HuH-7 (cell line): ENCODE data around the gene CD48.
"Not testable (repeated sequence)": the region's sequence is repeated elsewhere in the genome, so short reads cannot be mapped to it uniquely, and the experiment has no call there.

ENCODE experiments used
- DNase-seq: peaks from one replicate; pipeline ENCODE4 v3.0.0; 2011; ENCODE audit warnings: low spot score

Gene CD48

GRCh38 chr1:160713161-160713560, 1.5 kb upstream of the CD48 start:
- DNase-seq = no peak

- DNase-seq = not testable (repeated sequence)
Measured at GRCh38 chr1:160712525-160713080, 981 bp upstream of the CD48 start.

GRCh38 chr1:160711276-160711601, 383 bp downstream of the CD48 start:
- no peak for DNase-seq

DNA sequence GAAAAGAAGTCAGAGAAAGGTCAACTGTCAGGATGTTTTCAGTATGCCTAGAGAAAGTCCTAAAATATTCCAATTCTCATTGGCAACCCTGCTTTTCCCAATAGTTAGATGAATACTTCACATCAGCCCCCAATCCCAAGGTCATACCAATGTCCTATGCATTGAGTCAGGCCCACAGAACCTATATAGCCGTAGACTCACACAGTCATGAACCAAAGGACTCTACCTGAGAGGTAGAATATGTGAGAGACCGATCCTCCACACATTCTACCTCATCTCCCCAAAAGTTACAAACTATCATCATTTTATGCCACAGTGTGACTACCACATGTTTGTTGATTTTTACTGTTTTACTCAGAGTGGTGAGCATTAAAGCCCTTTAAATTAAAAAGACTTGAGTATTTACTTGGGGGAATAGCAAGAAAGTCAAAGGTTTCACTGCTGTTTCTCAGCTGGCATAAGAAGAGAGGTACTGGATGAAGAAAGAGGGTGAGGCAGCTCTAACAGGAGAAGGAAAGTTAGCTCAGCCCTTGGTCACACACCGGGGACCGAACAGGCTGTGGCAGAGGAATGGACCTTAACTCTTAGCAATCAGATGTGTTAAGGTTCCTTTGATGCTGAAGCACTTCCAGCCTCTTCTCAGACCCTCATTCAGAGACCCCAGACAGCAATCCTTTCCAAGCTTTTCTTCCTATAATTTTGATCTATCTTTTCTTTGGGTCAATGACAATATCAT, 937 bp downstream of the CD48 start:
- DNase-seq = no peak

DNA sequence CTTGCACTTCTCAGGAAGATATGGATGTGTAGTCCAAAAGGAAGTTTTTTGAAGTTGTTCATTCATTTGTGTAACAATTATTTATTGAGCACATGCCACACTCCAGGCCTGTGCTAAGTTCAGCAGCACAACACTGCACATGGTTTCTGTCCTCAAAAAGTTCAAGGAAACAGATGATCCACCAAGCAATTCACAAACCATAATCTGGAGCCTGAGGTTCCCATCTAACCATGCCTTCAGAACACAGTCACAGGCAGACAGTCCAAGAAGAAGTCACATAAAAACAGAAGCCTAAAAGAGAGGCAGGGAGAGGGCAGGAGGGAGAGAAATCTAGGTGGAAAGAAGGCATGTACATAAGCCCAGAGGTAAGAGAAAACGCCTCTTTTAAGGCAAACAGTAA, 1.9 kb downstream of the CD48 start:
- DNase-seq = no peak

GRCh38 chr1:160708801-160709200, 2.8 kb downstream of the CD48 start:
- no peak for DNase-seq

- DNase-seq = no peak
Measured at GRCh38 chr1:160708118-160708517, 3.5 kb downstream of the CD48 start.

DNA sequence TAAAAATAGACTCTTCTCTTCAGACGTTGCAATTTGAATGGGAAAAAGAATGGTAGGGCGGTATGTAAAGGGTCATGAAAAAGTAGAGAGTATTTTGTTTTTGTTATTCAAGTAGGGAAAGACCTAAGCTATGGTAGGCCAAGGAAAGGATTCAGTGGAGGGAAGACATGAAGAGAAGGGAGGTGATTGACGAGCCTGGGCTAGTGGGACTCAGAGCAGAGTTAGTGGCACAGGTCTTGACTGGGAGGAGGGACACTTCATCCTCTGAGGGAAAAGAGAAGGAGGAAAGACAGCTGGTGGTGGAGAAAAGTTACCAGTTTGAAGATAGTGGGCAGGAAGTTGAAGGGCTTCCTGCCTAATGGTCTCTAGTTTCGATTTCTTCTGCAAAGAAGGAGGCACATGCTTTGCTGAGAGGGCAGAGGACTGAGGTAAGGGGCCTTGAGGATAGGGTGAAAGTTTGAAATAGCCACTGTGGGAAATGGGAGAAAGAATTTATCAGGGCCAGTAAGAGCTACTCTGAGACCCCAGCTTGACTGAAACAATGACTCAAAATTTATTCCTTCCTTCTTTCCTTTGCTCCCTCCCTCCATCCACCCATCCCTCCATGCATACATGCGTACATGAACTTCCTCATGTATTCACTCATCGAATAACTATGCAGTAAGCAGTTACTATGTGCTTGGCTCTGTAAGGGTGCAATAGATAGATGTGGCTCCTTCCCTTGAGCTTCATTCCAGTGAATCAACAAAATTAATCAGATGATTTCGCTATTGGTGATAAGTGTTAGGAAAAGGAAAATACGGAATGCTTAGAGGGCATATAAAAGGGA, 4.2 kb downstream of the CD48 start:
- DNase-seq = no peak

GRCh38 chr1:160706526-160707235, 4.9 kb downstream of the CD48 start:
- DNase-seq = no peak

- no peak for DNase-seq
Measured at GRCh38 chr1:160705742-160706141, 5.9 kb downstream of the CD48 start.

DNA sequence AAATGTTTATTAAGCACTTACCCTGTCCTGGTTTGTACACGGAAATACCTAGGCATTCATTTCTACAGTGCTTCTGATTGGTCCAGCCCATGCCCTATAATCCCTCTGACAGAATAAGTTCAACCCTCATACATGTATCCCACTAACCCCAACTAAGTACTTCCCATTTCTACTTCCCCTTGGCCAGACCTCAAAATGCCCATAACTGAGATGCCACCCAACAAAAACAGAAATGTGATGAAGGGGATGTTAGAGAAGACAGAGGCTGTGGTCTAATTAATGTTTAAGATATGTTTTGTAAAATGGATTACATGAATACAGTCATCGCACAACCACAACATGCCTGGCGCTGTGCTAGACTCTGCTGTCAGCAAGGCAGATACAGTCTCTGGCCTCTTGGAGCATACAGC, 6.4 kb downstream of the CD48 start:
- DNase-seq = not testable (repeated sequence)

DNA sequence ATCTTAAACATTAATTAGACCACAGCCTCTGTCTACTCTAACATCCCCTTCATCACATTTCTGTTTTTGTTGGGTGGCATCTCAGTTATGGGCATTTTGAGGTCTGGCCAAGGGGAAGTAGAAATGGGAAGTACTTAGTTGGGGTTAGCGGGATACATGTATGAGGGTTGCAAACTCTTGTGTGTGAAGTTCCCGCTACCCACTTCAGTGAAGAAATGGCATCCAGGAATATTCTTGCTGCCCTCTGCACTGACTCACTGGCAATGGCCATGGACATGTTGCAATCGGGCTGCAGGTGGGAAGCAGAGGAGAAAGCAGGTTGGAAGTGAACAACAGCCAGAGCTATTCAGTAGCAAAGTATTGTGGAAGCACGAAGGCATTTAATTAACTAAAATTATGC, 7.4 kb downstream of the CD48 start:
- no peak for DNase-seq

DNA sequence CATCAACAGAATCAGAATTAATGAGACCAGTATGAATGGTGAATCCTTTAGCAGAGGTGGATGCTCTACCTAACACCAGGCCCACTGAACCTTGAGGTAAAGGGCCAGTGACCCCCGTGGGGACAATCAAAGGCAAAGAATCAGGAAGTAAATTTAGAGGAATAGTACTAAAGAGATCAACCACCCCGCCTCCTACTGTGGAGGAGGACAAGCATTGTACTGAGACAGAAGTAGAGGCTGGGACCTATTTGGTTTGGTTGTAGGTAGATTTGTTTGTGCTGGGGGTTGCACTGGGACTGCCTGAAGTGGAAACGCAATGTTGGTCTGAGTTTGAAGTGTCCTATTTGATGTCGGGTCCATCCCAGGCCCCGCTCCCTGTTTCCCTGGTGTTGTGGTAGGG, 9.5 kb downstream of the CD48 start:
- DNase-seq = no peak

GRCh38 chr1:160692390-160692789, 19.2 kb downstream of the CD48 start:
- DNase-seq = not testable (repeated sequence)

- no peak for DNase-seq
Measured at GRCh38 chr1:160685266-160685665, 26.4 kb downstream of the CD48 start.

DNA sequence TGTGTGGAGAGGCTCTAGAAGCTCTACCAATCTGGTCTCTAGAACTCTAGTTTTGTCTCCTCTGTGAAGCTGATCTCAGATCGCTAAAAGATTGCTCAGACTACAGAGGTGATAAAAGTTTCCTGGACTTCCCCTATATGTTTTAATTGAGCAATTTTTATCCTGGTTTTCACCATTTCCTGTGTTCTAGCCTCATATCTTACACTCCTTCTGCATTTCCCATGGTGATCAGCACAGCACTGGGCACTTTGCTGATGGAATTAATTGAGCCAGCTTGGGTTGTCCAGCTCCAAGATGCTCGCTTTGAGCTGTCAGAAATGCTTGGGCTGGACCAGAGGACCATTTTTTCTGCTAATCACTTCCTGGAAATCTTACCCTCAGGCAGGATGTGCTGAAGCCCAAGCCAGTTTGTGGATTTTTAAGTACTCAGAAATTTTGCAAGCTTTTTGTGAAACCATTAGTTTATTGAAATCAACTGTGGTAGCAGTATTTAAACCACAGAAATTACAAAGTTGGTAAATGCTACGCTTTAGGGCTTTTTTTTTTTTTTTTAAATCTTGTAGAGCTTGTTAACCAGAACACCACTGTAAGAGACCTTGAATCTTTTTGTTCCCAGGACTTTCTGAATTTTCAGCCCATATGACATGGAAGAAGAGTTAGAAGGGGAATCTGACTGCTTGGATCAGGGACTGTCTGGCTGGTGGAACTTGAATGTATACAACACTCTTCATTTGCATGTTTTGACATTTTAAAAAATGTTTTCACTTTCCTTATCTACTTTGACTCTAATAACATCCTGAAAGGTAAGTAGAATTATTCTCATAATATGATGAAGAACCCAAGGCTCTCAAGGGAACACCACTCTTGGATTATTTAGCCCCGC, 28.4 kb downstream of the CD48 start:
- DNase-seq = no peak

- no peak for DNase-seq
Measured at GRCh38 chr1:160681891-160682140, 29.8 kb downstream of the CD48 start.

DNA sequence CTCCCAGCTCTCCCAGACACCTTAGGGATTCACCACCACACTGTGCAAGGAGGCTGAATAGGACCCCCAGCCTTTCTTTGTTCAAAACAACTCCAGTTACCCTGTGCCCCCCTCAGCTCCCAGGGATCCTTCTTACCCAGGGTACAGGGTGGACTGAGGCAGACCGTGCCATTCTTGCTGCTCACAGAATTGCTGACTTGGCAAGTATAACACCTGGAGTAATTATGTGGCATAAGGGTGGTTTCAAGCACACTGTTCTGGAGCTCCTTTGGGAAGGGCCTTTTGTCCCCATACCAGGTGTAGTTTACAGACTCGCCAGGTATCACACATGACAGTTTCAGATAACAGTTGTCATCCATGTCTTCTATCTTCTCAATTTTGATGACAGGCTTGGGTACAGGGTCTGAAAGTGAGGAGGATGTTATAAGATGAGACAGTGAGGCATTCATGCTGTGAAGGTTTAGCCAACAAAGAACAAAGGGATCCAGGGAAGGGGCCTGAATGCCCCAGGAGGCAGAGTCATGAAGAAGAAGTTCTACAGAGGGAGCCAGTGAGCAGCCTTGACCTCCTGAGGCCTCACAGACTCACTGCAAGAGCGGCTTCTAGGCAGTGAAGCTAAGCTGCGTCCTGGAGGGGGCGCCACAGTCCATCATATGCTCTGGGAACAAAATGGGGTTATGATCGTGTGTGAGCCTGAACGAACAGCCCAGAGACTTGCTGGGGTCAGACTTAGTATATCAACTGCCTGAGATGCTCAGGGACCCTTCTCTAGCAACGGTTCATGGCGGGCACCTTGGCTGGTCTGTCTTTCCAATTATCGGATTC, 30.3 kb downstream of the CD48 start:
- peak; percentile 48 for DNase-seq

DNA sequence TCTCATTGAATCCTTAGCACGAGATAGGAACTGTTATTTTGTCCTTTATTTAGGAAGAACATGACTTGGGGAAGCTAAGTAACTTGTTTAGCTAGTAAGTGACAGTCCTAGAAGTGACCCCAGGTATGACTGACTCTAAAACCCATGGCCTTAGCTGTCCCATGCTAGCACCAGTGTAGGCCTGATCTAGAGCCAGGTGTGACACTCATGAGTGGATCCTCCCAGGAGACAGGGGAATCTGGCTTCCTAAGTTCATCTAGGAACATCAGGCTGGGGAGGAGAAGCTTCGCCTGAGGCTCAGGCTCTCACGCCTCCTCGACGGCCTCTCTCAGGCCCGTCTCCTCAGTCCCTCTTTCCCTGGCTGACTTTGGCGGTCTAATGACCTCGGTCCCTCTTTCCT, 31.2 kb downstream of the CD48 start:
- DNase-seq = no peak

DNA sequence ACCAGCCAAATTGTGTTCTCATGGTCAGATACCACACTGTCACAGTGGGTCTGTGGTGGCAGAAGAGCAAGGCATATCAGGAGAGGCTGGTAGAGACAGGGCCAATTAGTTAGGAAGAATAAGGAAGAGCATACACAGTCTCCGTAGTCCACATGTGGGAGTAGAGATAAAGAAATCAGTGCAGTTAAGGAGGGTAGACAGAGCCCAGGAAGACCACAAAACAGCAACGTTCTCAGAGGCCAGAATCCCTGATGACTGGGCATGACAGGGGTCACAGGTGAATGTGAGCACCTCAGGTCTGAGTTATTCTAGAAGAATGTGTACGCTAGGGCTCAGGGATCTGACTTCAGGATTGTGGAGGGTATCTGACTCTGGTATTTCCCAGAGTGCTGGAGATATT, 31.7 kb downstream of the CD48 start:
- DNase-seq = no peak
